ENCODE measurements around the gene UBN2. TPM values are rescaled to one million over a fixed set of nuclear protein-coding genes. Genes with fewer than 3 reads are reported as not detected.

The UBN2 gene
- total and polyA plus RNA-seq, 2 of the 13 experiments (the other 11 are each of a cell fraction or from before 2014, with no cell fraction given): 5.6 to 5.7 TPM

DNA sequence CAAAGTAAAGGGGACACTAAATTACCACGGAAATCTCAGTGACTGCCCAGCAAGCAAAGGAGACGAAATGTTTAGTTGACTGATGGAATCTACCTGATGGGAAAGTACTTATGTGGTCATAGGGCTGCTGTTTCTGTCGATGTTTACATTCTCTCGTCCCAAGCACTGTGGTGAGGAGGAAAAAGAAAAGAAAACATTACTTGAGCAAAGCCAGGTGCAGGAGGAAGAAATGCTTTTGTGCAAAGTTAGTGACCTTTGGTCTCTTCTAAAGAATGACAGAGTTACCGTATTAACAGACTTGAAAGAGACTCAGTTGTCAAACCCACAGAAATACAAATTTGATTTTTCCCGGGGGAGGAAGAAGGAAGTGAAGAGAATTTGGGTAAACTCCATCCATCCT lies 66.8 kb downstream of the UBN2 start (continued):
- TF ChIP-seq, protein P1, sequence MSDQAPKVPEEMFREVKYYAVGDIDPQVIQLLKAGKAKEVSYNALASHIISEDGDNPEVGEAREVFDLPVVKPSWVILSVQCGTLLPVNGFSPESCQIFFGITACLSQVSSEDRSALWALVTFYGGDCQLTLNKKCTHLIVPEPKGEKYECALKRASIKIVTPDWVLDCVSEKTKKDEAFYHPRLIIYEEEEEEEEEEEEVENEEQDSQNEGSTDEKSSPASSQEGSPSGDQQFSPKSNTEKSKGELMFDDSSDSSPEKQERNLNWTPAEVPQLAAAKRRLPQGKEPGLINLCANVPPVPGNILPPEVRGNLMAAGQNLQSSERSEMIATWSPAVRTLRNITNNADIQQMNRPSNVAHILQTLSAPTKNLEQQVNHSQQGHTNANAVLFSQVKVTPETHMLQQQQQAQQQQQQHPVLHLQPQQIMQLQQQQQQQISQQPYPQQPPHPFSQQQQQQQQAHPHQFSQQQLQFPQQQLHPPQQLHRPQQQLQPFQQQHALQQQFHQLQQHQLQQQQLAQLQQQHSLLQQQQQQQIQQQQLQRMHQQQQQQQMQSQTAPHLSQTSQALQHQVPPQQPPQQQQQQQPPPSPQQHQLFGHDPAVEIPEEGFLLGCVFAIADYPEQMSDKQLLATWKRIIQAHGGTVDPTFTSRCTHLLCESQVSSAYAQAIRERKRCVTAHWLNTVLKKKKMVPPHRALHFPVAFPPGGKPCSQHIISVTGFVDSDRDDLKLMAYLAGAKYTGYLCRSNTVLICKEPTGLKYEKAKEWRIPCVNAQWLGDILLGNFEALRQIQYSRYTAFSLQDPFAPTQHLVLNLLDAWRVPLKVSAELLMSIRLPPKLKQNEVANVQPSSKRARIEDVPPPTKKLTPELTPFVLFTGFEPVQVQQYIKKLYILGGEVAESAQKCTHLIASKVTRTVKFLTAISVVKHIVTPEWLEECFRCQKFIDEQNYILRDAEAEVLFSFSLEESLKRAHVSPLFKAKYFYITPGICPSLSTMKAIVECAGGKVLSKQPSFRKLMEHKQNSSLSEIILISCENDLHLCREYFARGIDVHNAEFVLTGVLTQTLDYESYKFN (CRISPR knock-in tag; conservative IDR thresholded peaks at IDR 0.05): peak; percentile 64
- TF ChIP-seq SOX13 (IDR thresholded peaks at IDR 0.05) (no peak), SOX13 (CRISPR knock-in tag; conservative IDR thresholded peaks at IDR 0.05 in 1 of 2, IDR thresholded peaks at IDR 0.05 in 1 of 2) (peak in 1 of 2 experiments; percentile 59; a peak in 2 of 4 replicates), GZF1 (CRISPR knock-in tag; IDR thresholded peaks at IDR 0.05) (peak; percentile 96), ZBTB21 (CRISPR knock-in tag; IDR thresholded peaks at IDR 0.05) (peak; percentile 71; the same call in 1 of the 2 replicates), NFYB (CRISPR knock-in tag; IDR thresholded peaks at IDR 0.05) (no peak), CENPX (CRISPR knock-in tag; IDR thresholded peaks at IDR 0.05) (no peak), CREM (IDR thresholded peaks at IDR 0.05) (peak; percentile 40; the same call in 1 of the 2 replicates), CREM (CRISPR knock-in tag; IDR thresholded peaks at IDR 0.05) (no peak), RFX3 (CRISPR knock-in tag; IDR thresholded peaks at IDR 0.05) (no peak), ZNF260 (CRISPR knock-in tag; IDR thresholded peaks at IDR 0.05; ENCODE audit: borderline replicate concordance, low read depth) (no peak), ISL2 (CRISPR knock-in tag; IDR thresholded peaks at IDR 0.05) (0 out of 2 replicates have a peak, but pooled peaks have one; percentile 50), PPARG (CRISPR knock-in tag; conservative IDR thresholded peaks at IDR 0.05) (0 out of 2 replicates have a peak, but pooled peaks have one; percentile 33), HMG20A (CRISPR knock-in tag; IDR thresholded peaks at IDR 0.05; ENCODE audit: borderline replicate concordance) (peak; percentile 30; the same call in 1 of the 2 replicates), HDAC2 (CRISPR knock-in tag; IDR thresholded peaks at IDR 0.05) (peak; percentile 57; the same call in 1 of the 2 replicates), SAP130 (CRISPR knock-in tag; IDR thresholded peaks at IDR 0.05; ENCODE audit: low read depth) (peak; percentile 34; the same call in 1 of the 2 replicates), MXD4 (CRISPR knock-in tag; IDR thresholded peaks at IDR 0.05) (no peak), ZNF746 (CRISPR knock-in tag; IDR thresholded peaks at IDR 0.05) (no peak), FOXA3 (CRISPR knock-in tag; IDR thresholded peaks at IDR 0.05) (peak; percentile 52), LCORL (IDR thresholded peaks at IDR 0.05) (no peak), LCORL (CRISPR knock-in tag; IDR thresholded peaks at IDR 0.05) (peak; percentile 16; the same call in 1 of the 2 replicates), NFIC (IDR thresholded peaks at IDR 0.05; ENCODE audit: low read length) (0 out of 2 replicates have a peak, but pooled peaks have one; percentile 26), HNF4A (CRISPR knock-in tag; IDR thresholded peaks at IDR 0.05) (peak; percentile 76)
- TF ChIP-seq, protein P2, sequence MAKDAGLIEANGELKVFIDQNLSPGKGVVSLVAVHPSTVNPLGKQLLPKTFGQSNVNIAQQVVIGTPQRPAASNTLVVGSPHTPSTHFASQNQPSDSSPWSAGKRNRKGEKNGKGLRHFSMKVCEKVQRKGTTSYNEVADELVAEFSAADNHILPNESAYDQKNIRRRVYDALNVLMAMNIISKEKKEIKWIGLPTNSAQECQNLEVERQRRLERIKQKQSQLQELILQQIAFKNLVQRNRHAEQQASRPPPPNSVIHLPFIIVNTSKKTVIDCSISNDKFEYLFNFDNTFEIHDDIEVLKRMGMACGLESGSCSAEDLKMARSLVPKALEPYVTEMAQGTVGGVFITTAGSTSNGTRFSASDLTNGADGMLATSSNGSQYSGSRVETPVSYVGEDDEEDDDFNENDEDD (CRISPR knock-in tag; IDR thresholded peaks at IDR 0.05; ENCODE audit: borderline replicate concordance): 0 out of 2 replicates have a peak, but pooled peaks have one; percentile 13
- TF ChIP-seq, protein P3, sequence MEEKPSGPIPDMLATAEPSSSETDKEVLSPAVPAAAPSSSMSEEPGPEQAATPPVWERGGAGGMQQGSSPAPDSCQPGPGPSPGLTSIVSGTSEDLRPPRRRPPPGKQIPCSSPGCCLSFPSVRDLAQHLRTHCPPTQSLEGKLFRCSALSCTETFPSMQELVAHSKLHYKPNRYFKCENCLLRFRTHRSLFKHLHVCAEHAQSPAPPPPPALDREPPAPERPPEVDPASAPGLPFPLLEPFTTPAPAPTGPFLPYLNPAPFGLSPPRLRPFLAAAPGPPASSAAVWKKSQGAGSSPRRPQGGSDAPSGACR (CRISPR knock-in tag; IDR thresholded peaks at IDR 0.05): no peak
- TF ChIP-seq, protein P4, sequence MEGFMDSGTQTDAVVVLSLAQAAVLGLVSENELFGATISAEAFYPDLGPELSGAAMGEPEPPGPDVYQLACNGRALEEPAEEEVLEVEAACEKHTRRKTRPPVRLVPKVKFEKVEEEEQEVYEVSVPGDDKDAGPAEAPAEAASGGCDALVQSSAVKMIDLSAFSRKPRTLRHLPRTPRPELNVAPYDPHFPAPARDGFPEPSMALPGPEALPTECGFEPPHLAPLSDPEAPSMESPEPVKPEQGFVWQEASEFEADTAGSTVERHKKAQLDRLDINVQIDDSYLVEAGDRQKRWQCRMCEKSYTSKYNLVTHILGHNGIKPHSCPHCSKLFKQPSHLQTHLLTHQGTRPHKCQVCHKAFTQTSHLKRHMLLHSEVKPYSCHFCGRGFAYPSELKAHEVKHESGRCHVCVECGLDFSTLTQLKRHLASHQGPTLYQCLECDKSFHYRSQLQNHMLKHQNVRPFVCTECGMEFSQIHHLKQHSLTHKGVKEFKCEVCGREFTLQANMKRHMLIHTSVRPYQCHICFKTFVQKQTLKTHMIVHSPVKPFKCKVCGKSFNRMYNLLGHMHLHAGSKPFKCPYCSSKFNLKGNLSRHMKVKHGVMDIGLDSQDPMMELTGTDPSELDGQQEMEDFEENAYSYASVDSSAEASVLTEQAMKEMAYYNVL (CRISPR knock-in tag; IDR thresholded peaks at IDR 0.05; ENCODE audit: borderline replicate concordance): 0 out of 2 replicates have a peak, but pooled peaks have one; percentile 41
